ENCODE results near the gene SVOP.

The SVOP gene

GRCh38 chr12:108981835-108982234, 39.0 kb downstream of the SVOP start:
- no peak for TF ChIP-seq CTCF (IDR thresholded peaks at IDR 0.05)
- TF ChIP-seq ZFX (IDR thresholded peaks at IDR 0.05; ENCODE audit: borderline replicate concordance): no peak
- no peak overlapping the region for H3K27ac ChIP-seq

GRCh38 chr12:108980831-108981618, 39.8 kb downstream of the SVOP start:
- TF ChIP-seq CTCF (IDR thresholded peaks at IDR 0.05) (no peak), ZFX (IDR thresholded peaks at IDR 0.05; ENCODE audit: borderline replicate concordance) (no peak)

GRCh38 chr12:108977360-108977759, 43.5 kb downstream of the SVOP start:
- TF ChIP-seq ZFX (IDR thresholded peaks at IDR 0.05; ENCODE audit: borderline replicate concordance) (no peak), CTCF (IDR thresholded peaks at IDR 0.05) (no peak)
- no peak overlapping the region for H3K27ac ChIP-seq

More at GRCh38 chr12:108980831-108981618, 39.8 kb downstream of the SVOP start:
- no peak overlapping the region for H3K27ac ChIP-seq

- TF ChIP-seq CTCF (IDR thresholded peaks at IDR 0.05) (no peak), ZFX (IDR thresholded peaks at IDR 0.05; ENCODE audit: borderline replicate concordance) (no peak)
- H3K27ac ChIP-seq: no peak overlapping the region
Measured at GRCh38 chr12:108975024-108975593, 45.8 kb downstream of the SVOP start.

GRCh38 chr12:108973629-108974152, 47.2 kb downstream of the SVOP start:
- no peak overlapping the region for H3K27ac ChIP-seq
- TF ChIP-seq ZFX (IDR thresholded peaks at IDR 0.05; ENCODE audit: borderline replicate concordance) (no peak), CTCF (IDR thresholded peaks at IDR 0.05) (no peak)

GRCh38 chr12:108972358-108972757, 48.5 kb downstream of the SVOP start:
- no peak overlapping the region for H3K27ac ChIP-seq
- TF ChIP-seq ZFX (IDR thresholded peaks at IDR 0.05; ENCODE audit: borderline replicate concordance) (no peak), CTCF (IDR thresholded peaks at IDR 0.05) (no peak)

- no peak for TF ChIP-seq CTCF (IDR thresholded peaks at IDR 0.05)
- TF ChIP-seq ZFX (IDR thresholded peaks at IDR 0.05; ENCODE audit: borderline replicate concordance): no peak
Measured at GRCh38 chr12:108969622-108970021, 51.2 kb downstream of the SVOP start.

More at GRCh38 chr12:108969622-108970021, 51.2 kb downstream of the SVOP start:
- H3K27ac ChIP-seq: no peak overlapping the region
